ENCODE results near the gene EXOC2.
"Not testable (repeated sequence)": the region's sequence is repeated elsewhere in the genome, so short reads cannot be mapped to it uniquely, and the experiment has no call there.

GRCh38 chr6:663788-664187 is 29.2 kb downstream of the EXOC2 start:
- not testable (repeated sequence) for TF ChIP-seq POLR2A, CTCF (IDR thresholded peaks at IDR 0.05)
